GM19328 (cell line): ENCODE results near the gene PSMG3.
A peak's percentile ranks its signal among the peaks of the same experiment; 100 is the strongest.

Experiments used
- ATAC-seq: cut with Tn5 transposase; IDR thresholded peaks from one replicate; pipeline ENCODE4 v1.9.1; 2021; ENCODE audit warnings: mild to moderate bottlenecking, moderate library complexity; ENCODE audit not compliant: unreplicated experiment

Gene PSMG3, protein sequence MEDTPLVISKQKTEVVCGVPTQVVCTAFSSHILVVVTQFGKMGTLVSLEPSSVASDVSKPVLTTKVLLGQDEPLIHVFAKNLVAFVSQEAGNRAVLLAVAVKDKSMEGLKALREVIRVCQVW

GRCh38 chr7:1569833-1570632 is at the start of gene PSMG3:
Gene PSMG3, minus strand, starts transcription at chr7:1570032. Its CDS starts 693 bp downstream, at chr7:1569339.
- ATAC-seq: peak; percentile 92

DNA sequence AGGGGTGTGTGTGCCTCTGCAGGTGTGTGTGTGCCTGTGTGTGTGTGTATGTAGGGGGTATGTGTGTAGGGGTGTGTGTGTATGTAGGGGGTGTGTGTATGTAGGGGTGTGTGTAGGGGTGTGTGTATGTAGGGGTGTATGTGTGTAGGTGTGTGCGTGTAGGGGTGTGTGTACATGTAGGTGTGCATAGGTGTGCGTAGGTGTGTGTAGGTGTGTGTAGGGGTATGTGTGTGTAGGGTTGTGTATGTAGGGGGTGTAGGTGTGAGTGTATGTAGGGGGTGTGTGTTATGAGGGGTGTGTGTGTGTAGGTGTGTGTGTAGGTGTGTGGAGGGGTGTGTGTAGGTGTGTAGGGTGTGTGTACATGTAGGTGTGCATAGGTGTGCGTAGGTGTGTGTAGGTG is 48.6 kb upstream of the PSMG3 start:
- ATAC-seq: no peak

GRCh38 chr7:1617957-1618356 is 48.1 kb upstream of the PSMG3 start:
- ATAC-seq: no peak

- ATAC-seq: no peak
These were observed 46.9 kb upstream of the PSMG3 start for GRCh38 chr7:1616741-1617140.

GRCh38 chr7:1611708-1612241 is 41.9 kb upstream of the PSMG3 start:
- ATAC-seq: no peak

DNA sequence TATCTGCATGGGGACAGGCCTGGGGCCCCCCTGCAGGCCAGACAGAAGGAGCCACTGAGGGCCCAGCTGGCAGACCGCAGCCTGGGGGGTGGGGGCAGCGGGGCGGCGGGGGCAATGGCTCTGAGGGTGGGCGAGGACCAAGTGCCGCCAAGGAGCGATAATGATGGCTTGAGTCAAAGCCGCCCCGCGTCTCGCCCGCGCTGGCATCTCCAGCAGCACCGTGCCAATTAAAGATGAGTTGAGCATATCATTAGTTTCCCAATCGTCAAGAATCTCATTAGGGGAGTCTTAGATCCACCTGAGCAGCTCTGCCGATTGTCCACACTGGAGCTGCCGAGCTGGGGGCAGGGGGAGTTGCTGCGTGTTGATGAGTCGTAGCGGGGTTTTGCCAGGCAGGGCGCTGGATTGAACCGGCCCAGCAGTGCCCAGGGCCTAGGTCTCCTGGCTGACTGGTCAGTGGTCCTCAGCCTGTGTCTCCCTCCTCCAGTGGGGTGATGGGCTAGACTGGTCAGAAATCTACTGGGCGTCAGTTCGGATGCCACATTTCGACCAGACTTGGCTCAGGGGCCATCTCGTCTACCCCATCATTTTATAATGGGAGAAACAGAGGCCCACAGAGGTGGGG is 41.0 kb upstream of the PSMG3 start:
- ATAC-seq: no peak

DNA sequence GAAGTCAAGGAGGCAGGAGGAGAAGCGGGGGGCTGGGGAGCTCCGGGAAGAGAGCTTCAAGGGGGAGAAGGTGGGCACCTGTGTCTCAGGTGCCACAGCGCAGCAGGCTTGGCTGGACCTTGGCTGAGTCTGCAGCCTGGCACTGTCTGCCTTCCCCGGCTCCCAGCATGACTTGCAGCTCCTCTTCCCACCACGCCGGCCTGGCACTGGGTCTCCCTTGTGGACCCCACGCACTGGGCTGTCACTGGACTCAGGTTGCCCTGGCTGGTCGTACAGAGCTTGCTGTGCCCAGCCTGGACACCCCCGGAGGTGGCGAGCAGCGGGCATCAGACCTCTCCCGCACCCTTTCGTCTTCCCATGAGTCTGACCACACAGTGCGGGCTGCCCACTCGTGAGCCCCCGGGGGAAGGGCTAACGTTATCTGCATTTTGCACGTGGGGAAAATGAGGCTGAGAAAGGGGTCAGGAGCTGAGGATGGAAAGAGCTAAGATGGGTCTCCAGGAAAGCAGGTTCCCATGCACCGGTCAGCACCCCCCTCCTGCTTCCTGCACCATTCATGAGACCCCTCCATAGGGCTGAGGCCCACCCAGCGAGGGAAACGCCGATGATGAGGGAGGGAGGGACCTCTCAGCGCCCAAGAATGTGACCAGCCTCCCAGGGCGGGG is 40.3 kb upstream of the PSMG3 start:
- ATAC-seq: no peak

- ATAC-seq: no peak
These were observed 39.2 kb upstream of the PSMG3 start for GRCh38 chr7:1609023-1609422.

- no peak for ATAC-seq
These were observed 38.5 kb upstream of the PSMG3 start for GRCh38 chr7:1608318-1608717.

- no peak for ATAC-seq
These were observed 37.9 kb upstream of the PSMG3 start for GRCh38 chr7:1607696-1608095.

DNA sequence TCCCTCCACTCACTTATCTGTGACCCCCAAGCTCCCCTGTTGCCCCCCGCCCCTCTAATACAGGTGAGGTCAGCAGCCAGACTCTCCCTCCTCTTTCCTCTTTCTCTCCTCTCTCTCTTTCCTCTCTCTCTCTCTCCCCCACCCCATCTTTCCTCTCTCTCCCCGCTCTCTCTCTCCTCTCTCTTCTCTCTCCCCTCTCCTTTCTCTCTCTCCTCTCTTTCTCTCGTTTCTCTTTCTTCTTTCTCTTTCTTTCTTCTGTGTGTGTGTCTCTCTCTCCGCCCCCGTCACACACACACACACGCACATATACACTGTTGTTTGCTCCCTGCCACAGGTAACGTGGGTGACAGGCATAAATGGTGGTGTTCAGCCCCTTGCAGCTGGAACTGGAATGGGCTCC is 37.2 kb upstream of the PSMG3 start:
- no peak for ATAC-seq

GRCh38 chr7:1604383-1604782 is 34.6 kb upstream of the PSMG3 start:
- no peak for ATAC-seq

DNA sequence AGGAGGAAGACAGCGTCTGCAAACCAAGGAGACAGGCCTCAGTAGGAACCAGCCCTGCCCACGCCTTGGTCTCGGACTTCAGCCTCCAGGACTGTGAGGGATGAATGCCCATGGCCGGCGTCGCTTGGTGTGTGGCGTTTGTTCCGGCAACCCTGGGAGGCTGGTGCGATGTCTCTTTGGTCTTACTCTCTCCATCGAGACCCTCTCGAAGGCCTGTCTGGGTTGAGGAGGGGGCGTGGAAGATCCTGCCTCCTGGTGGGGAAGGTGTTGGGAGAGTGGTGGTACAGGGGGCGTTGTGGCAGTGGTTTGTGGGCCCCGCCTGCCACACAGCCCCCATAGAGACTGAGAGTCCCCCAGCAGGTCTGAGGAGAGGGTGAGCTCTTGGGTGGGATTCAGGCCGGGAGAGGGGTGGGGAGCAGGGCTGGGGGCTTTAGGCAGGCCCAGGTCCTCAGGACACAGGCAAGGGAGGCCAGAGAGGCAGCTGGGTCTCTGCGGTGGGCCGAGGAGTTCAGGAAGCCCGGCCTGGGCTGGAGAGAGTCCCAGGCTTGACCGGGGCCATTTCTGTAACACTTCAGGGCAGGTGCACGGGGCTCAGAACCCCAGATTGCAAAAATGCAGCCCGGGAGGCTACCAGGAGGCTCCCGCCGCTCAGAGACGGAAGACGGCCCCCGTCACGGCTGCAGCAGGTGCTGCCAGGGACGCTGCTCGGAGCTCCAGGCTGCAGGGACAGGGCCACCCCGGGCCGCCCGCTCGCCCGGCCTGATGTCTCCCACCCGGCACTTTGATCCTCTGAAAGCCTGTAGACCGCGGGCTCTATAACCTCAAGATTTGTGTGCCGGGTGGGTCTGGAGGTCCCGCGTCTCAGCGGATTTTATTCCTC is 33.8 kb upstream of the PSMG3 start:
- ATAC-seq: no peak

GRCh38 chr7:1602386-1602785 is 32.6 kb upstream of the PSMG3 start:
- ATAC-seq: no peak

GRCh38 chr7:1601956-1602355 is 32.1 kb upstream of the PSMG3 start:
- no peak for ATAC-seq

DNA sequence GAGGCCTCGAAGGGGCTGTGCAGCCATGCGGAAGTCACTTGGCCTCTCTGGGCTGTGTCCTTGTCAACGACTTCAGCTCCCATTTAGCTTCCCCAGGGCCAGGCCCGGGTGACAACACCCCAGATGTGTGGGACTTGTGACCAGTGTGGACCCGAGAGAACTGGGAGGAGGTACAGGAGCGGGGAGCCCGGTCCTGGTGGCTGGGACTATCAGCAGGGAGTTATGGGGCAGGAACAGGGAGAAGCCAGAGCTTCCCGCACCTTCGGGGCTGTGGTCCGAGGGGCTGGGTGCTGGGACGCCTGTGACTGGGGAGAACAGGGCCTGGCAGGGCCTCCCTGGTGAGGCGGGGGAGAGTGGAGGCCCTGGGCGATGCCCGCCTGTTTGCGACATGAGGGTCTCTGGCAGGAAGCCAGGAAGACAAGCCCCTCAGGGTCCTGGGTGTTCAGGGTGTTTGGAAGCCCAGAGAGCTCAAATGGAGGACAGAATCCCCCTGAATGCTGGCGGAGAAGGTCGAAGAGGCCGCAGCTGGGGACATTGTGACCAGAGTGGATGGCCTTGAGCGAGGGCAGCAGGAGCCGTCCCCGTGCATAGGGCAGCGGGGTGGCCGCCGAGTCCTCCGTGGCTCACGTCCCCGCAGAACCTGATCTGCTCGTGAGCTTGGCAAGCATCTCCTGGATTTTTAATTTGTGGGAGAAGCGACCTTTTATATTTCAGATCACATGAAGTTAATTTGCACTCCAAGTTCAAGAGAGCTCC is 30.0 kb upstream of the PSMG3 start:
- ATAC-seq: no peak

DNA sequence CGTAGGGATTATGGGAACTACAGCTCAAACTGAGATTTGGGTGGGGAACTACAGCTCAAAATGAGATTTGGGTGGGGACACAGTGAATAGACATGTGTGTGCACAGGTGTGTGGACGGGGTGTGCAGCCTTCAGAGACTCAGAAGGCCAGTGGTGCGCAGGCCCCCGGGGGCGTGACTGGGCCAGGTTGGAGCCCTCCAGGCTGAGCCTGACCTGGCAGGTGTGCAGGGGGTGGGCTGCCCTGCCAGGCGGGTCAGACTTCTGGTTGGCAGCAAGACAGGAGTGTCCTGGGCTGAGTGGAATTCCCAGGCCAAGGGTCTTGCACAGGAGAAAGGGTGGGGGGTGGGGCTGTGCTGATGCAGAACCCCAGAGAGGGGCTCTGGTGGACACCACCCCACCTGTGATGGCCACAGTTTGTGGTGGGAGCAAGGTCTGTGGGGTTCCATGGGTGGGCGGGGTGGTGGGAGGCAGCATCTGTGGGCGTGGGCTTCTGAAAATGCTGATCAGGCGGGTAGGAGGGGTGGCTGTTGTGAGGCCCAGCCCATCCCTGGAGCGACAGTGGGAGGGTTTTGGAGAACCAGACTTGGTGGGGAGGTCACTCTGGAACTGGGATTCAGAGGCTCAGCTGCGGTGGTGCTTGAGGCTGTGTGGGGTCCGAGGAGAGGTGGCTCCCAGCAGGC is 29.3 kb upstream of the PSMG3 start:
- no peak for ATAC-seq

DNA sequence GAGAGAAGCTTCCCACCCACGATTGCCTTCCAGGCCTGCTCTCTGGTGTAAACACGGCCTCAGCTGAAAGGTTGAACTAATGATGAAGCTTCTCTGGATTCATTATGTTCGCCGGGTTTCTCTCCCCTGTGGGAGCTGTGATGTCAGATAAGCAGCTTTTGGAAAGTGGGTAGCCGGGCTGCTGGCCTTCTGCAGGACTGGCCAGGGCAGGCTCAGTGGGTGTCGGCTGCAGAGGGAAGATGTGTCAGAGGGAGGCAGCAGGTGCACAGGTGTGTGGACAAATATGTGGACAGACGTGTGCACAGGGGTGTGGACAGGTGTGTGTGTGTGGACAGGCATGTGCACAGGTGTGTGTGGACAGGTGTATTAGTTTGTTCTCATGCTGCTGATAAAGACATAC is 28.5 kb upstream of the PSMG3 start:
- no peak for ATAC-seq

- no peak for ATAC-seq
These were observed 28.0 kb upstream of the PSMG3 start for GRCh38 chr7:1597791-1598190.
